Loucy (cell line): ENCODE data around the gene FAM161B.

Experiments used
- CTCF ChIP-seq: fragments of 200-600 bp; sonication (generic); conservative IDR thresholded peaks from 2 replicates; pipeline ENCODE4 v1.5.1; 2014; ENCODE audit warnings: mild to moderate bottlenecking, antibody characterized with exemption, low read length
- EZH2phosphoT487 ChIP-seq: fragments of 200-600 bp; IDR thresholded peaks from 2 replicates; pipeline ENCODE4 v1.6.1; 2018; ENCODE audit warnings: antibody characterized with exemption, mild to moderate bottlenecking, moderate library complexity, borderline replicate concordance

GRCh38 chr14:73991092-73991491, 41.2 kb upstream of the FAM161B start:
- TF ChIP-seq EZH2phosphoT487 = no peak
- TF ChIP-seq CTCF = no peak
